Calu3 (cell line): ENCODE measurements around the gene RABGGTB. TPM values are rescaled to one million over a fixed set of nuclear protein-coding genes. Genes with fewer than 3 reads are reported as not detected.

Experiments used
- BruUV-seq: library from RNA; stranded (reverse); fragments of 400-500 nt; replicated peaks from 2 replicates; lab custom pipeline; 2021; lab: Mats Ljungman, UMichigan
- CTCF ChIA-PET: fragments of 300-600 bp; sonication (Branson Sonifier 250); formaldehyde crosslinking; loops from one replicate; lab custom pipeline; 2022; ENCODE audit warnings: antibody characterized with exemption; lab: Charles Lee
- DNase-seq: peaks from one replicate; pipeline ENCODE4 v3.0.0; 2022
- H3K27ac Mint-ChIP-seq: one replicate; pipeline ENCODE4 v1.8.0; 2022; ENCODE audit warnings: mixed read lengths; ENCODE audit not compliant: unreplicated experiment
- H3K27me3 Mint-ChIP-seq: one replicate; pipeline ENCODE4 v1.8.0; 2022; ENCODE audit warnings: mixed read lengths; ENCODE audit not compliant: unreplicated experiment
- H3K36me3 Mint-ChIP-seq: one replicate; pipeline ENCODE4 v1.8.0; 2022; ENCODE audit warnings: mild to moderate bottlenecking, moderate library complexity, mixed read lengths; ENCODE audit not compliant: insufficient read depth, unreplicated experiment
- H3K4me1 Mint-ChIP-seq: one replicate; pipeline ENCODE4 v1.8.0; 2022; ENCODE audit warnings: mild to moderate bottlenecking, low read depth, mixed read lengths; ENCODE audit not compliant: unreplicated experiment
- H3K4me3 Mint-ChIP-seq: one replicate; pipeline ENCODE4 v1.8.0; 2022; ENCODE audit warnings: mild to moderate bottlenecking, low read depth, moderate library complexity, mixed read lengths; ENCODE audit not compliant: unreplicated experiment
- H3K9me3 Mint-ChIP-seq: one replicate; pipeline ENCODE4 v1.8.0; 2022; ENCODE audit warnings: low read depth, mixed read lengths; ENCODE audit not compliant: unreplicated experiment
- CTCF ChIP-seq: fragments of 200-600 bp; IDR thresholded peaks from one replicate; pipeline ENCODE4 v1.8.0; 2022; ENCODE audit warnings: antibody characterized with exemption; ENCODE audit not compliant: unreplicated experiment
- intact Hi-C: fragments of 100-400 bp; cut with micrococcal nuclease; formaldehyde crosslinking; loops from one replicate; pipeline ENCODE4 v1.10.0; 2022; ENCODE audit not compliant: unreplicated experiment
- total RNA-seq: library from RNA; stranded (reverse); gene quantifications from 2 replicates; pipeline ENCODE4 v1.2.3, GENCODE V29; 2022

The RABGGTB gene
- total RNA-seq, 1 experiment from 2014 or later, result 105 TPM

- BruUV-seq, result no TSS peak
- CTCF ChIA-PET, result no interaction called here
- intact Hi-C loops, result no loop called here
These were observed 52.0 kb downstream of the RABGGTB start for GRCh38 chr1:75838079-75838478.

DNA sequence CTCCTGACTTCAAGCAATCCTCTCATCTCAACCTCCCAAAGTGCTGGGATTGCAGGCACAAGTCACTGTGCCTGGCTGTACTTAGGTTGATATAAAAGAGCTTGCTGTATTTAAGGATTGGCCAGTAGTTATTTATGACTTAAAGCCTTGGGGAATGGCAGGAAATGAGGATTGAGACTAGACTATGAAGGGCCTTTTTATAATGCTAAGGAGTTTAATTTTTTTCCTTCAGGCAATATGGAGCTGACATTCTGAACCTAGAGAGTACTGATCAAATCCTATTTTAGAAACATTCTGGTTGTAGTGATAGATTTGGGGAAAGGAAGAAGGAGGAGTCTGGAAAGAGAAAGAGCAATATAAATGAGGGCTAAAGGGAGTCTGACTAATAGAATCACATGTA, 55.4 kb downstream of the RABGGTB start:
- CTCF ChIA-PET, result no interaction called here
- no peak overlapping the region for H3K27ac Mint-ChIP-seq

More at GRCh38 chr1:75838079-75838478, 52.0 kb downstream of the RABGGTB start:
- Mint-ChIP-seq H3K4me3 (no peak overlapping the region), H3K4me1 (no peaks in the 10 kb centered on the region), H3K27me3 (no peaks in the 10 kb centered on the region), H3K36me3 (no peaks in the 10 kb centered on the region), H3K27ac (no peak overlapping the region), H3K9me3 (peaks cover 8% of the 10 kb centered on the region)
- no peak for TF ChIP-seq CTCF
- DNase-seq, result no peak

More for the DNA sequence above, 55.4 kb downstream of the RABGGTB start:
- no peak for DNase-seq
- Mint-ChIP-seq H3K9me3 (peaks cover 3% of the 10 kb centered on the region), H3K4me3 (no peak overlapping the region), H3K27me3 (no peaks in the 10 kb centered on the region), H3K4me1 (no peaks in the 10 kb centered on the region), H3K36me3 (no peaks in the 10 kb centered on the region)
- intact Hi-C loops, result no loop called here
- no peak for TF ChIP-seq CTCF
- no TSS peak for BruUV-seq

Other genes with a start within 250 kb of the RABGGTB start
- 5.0 and 5.8 TPM in 2 replicates for gene SLC44A5, start 175.1 kb upstream of the RABGGTB start, total RNA-seq
- gene ACADM, start 61.5 kb upstream of the RABGGTB start, total RNA-seq, result 19.2 and 21.6 TPM in 2 replicates
- 0.54 and 0.83 TPM in 2 replicates for gene MSH4, start 10.6 kb downstream of the RABGGTB start, total RNA-seq
- not detected in 2 replicates for gene ASB17, start 146.1 kb downstream of the RABGGTB start, total RNA-seq